ENCODE data around the gene COL26A1. TPM values are rescaled to one million over a fixed set of nuclear protein-coding genes. Genes with fewer than 3 reads are reported as not detected.
A peak's percentile ranks its signal among the peaks of the same experiment; 100 is the strongest.

The COL26A1 gene
- total RNA-seq, 1 donor from 2014 or later = 0.11 TPM

DNA sequence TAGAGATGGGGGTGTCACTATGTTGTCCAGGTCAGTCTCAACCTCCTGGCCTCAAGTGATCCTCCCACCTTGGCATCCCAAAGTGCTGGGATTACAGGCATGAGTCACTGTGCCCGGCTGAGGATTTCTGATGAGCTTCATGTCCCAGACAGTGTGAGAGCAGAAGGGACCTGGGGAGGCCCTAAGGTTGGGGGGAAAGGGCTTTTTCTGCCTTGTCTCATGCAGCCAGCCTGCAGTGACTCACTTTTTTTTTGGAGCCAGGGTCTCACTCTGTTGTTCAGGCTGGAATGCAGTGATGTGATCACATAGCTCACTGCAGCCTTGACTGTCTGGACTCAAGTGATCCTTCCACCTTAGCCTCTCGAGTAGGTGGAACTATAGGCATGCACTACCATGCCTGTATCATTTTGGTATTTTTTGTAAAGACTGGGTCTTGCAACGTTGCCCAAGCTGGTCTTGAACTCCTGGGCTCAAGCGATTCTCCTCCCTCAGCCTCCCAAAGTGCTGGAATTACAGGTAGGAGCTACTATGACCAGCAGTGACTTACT, 14.6 kb downstream of the COL26A1 start:
- no peak overlapping the region for H3K27ac Mint-ChIP-seq
- no peaks in the 10 kb centered on the region for H3K36me3 Mint-ChIP-seq (ENCODE audit: low read depth)
- intact Hi-C loops (cut with micrococcal nuclease) = no loop called here
- H3K4me1 Mint-ChIP-seq (ENCODE audit: low read depth) = no peaks in the 10 kb centered on the region
- DNase-seq (ENCODE audit: low spot score) = no peak
- H3K4me3 Mint-ChIP-seq (ENCODE audit: low read depth) = no peak overlapping the region
- H3K27me3 Mint-ChIP-seq (ENCODE audit: low read depth) = peaks cover 18% of the 10 kb centered on the region
- no peaks in the 10 kb centered on the region for H3K9me3 Mint-ChIP-seq

DNA sequence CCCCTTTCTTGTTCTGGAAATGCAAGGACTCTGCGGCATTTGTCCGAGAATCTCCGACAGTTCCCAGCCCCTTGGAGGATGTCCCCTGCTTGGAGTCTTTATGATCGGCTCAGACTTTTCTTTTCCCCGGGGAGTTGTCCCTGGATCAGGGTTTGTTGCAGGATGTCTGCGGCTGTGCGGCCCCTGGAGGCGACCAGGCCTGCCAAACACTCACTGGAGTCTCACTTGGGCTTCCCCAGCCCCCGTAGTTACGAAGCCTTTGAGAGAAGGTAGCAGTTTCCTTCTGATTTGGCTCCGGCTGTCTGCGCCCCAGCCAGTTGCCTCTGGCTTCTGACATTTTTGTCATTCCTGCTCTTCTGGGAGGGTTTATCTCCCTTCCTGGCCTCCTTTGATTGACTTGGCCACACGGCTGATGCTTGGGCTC, 16.1 kb downstream of the COL26A1 start:
- no peaks in the 10 kb centered on the region for H3K36me3 Mint-ChIP-seq (ENCODE audit: low read depth)
- intact Hi-C loops (cut with micrococcal nuclease) = no loop called here
- no peaks in the 10 kb centered on the region for H3K4me1 Mint-ChIP-seq (ENCODE audit: low read depth)
- peaks cover 11% of the 10 kb centered on the region for H3K27me3 Mint-ChIP-seq (ENCODE audit: low read depth)
- H3K4me3 Mint-ChIP-seq (ENCODE audit: low read depth) = no peak overlapping the region
- DNase-seq (ENCODE audit: low spot score) = no peak
- no peak overlapping the region for H3K27ac Mint-ChIP-seq
- H3K9me3 Mint-ChIP-seq = no peaks in the 10 kb centered on the region

DNA sequence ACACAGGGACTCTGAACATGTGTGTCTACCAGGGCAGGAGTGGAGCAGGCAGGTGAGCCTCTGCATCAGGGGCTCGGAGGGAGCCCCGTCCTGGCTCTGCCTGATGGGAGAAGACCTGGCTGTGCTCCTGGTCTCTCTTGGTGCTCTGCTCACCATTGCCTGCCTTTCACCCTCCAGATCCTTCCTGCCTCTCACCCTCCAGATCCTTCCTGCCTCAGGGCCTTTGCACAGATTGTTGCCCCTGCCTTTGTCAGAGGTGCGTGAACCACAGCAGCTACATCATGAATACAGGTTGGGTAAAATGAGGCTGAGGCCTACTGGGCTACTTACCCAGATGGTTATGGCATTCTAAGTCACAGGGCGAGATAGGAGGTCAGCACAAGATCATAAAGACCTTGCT, 16.6 kb downstream of the COL26A1 start:
- no peak overlapping the region for H3K27ac Mint-ChIP-seq
- H3K27me3 Mint-ChIP-seq (ENCODE audit: low read depth) = peaks cover 8% of the 10 kb centered on the region
- no peak overlapping the region for H3K4me3 Mint-ChIP-seq (ENCODE audit: low read depth)
- DNase-seq (ENCODE audit: low spot score) = no peak
- H3K36me3 Mint-ChIP-seq (ENCODE audit: low read depth) = no peaks in the 10 kb centered on the region
- H3K4me1 Mint-ChIP-seq (ENCODE audit: low read depth) = no peaks in the 10 kb centered on the region
- intact Hi-C loops (cut with micrococcal nuclease) = no loop called here
- H3K9me3 Mint-ChIP-seq = no peaks in the 10 kb centered on the region

DNA sequence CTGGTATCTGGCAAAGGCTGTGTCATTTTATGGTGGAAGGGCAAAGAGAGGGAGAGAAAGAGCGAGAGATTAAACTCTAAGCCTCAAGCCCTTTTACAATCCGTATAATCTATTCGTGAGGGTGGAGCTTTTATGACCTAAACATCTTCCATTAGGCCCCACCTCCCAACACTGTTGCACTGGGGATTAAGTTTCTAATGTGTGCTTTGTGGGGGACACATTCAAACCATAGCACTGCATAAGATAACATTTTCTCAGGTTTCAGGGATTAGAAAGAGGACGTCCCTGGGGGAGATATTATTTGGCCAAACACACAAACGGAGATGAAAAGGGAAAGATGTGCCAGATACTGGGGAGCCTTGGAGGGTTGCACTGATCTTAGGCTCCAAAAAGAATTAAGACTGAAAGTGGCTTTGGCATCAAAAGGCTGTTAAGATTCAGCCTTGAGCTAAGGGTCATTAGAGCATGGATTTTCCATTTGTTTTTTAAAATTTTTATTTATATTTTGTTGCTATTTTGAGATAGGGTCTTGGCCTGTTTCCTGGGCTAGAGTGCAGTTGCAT, 19.0 kb downstream of the COL26A1 start:
- no peak overlapping the region for H3K4me3 Mint-ChIP-seq (ENCODE audit: low read depth)
- intact Hi-C loops (cut with micrococcal nuclease) = no loop called here

DNA sequence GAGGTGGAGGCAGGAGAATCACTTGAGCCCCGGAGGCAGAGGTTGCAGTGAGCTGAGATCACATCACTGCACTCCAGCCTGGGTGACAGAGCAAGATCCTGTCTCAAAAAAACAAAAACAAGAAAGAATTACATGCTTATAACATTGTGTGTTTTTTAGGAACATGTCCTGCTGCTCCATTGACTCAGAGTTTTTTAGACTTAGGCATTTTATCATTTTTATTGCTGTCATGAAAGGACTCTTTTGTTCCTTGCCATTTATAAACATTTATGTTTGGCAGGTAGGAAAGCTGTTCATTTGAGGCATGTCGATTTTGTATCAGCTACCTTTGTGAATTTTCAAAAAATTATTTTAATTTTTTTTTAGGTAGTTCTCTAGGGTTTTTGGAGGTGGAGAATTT, 20.3 kb downstream of the COL26A1 start:
- H3K36me3 Mint-ChIP-seq (ENCODE audit: low read depth) = no peaks in the 10 kb centered on the region
- H3K9me3 Mint-ChIP-seq = no peaks in the 10 kb centered on the region
- H3K27me3 Mint-ChIP-seq (ENCODE audit: low read depth) = peaks cover 10% of the 10 kb centered on the region
- intact Hi-C loops (cut with micrococcal nuclease) = no loop called here
- no peak for DNase-seq (ENCODE audit: low spot score)
- H3K27ac Mint-ChIP-seq = no peak overlapping the region
- no peak overlapping the region for H3K4me3 Mint-ChIP-seq (ENCODE audit: low read depth)
- H3K4me1 Mint-ChIP-seq (ENCODE audit: low read depth) = peaks cover 2% of the 10 kb centered on the region

More for the DNA sequence above, 19.0 kb downstream of the COL26A1 start:
- H3K4me1 Mint-ChIP-seq (ENCODE audit: low read depth) = no peaks in the 10 kb centered on the region
- DNase-seq (ENCODE audit: low spot score) = no peak
- H3K27ac Mint-ChIP-seq = no peak overlapping the region
- no peaks in the 10 kb centered on the region for H3K36me3 Mint-ChIP-seq (ENCODE audit: low read depth)
- no peaks in the 10 kb centered on the region for H3K9me3 Mint-ChIP-seq
- H3K27me3 Mint-ChIP-seq (ENCODE audit: low read depth) = peaks cover 9% of the 10 kb centered on the region

DNA sequence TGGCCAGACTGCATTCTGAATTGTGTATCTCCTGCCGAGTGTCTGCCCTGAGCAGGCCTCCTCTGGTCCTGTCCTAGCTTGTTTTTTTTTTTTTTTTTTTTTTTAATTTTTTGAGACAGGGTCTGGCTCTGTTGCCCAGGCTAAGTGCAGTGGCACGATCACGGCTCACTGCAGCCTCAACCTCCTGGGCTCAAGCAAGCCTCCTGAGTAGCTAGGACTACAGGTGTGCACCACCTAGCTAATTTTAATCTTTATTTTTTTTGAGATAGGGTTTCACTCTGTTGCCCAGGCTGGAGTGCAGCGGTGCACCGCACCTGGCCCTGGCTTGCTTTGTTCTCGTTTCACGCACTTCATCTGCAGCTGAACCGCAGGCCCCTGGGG, 23.5 kb downstream of the COL26A1 start:
- H3K27me3 Mint-ChIP-seq (ENCODE audit: low read depth) = peaks cover 9% of the 10 kb centered on the region
- peaks cover 9% of the 10 kb centered on the region for H3K4me1 Mint-ChIP-seq (ENCODE audit: low read depth)
- no peaks in the 10 kb centered on the region for H3K9me3 Mint-ChIP-seq
- H3K27ac Mint-ChIP-seq = no peak overlapping the region
- no peak for DNase-seq (ENCODE audit: low spot score)
- H3K36me3 Mint-ChIP-seq (ENCODE audit: low read depth) = no peaks in the 10 kb centered on the region
- intact Hi-C loops (cut with micrococcal nuclease) = no loop called here
- no peak overlapping the region for H3K4me3 Mint-ChIP-seq (ENCODE audit: low read depth)

DNA sequence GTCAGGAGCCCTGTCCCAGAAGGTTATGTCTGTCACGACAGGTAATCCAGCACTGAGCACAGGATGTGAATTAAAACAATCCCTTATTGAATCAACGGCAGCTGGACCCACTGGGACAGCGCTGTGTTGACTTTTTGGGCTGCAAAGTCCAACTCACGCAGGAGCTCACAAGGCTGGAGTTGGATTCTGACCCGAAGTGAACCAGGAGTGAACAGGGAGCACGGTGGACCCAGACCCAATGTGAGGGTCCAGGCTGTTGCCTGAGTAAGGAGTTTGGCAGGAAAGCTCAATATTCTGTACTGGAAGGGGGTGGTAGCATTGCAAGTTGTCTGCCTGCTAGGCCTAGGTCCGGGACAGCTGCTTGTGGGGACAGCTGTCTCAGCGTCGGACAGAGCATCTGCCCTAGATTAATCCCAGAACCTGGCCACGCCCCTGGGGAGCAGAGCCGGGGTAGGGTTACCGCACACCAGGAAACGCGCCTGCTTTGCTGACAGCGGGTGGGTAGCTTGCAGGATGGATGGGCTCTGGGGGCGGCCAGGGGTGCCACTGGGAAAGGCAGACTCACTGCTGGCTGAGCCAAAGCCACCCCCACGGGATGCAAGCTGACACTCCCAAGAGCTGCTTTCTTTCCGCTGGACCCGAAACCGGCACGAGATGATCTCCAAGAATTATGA, 24.0 kb downstream of the COL26A1 start:
- no peak overlapping the region for H3K27ac Mint-ChIP-seq
- no peaks in the 10 kb centered on the region for H3K9me3 Mint-ChIP-seq
- no peak overlapping the region for H3K4me3 Mint-ChIP-seq (ENCODE audit: low read depth)
- intact Hi-C loops (cut with micrococcal nuclease) = no loop called here
- no peak for DNase-seq (ENCODE audit: low spot score)
- H3K4me1 Mint-ChIP-seq (ENCODE audit: low read depth) = peaks cover 11% of the 10 kb centered on the region
- H3K36me3 Mint-ChIP-seq (ENCODE audit: low read depth) = no peaks in the 10 kb centered on the region
- peaks cover 3% of the 10 kb centered on the region for H3K27me3 Mint-ChIP-seq (ENCODE audit: low read depth)

DNA sequence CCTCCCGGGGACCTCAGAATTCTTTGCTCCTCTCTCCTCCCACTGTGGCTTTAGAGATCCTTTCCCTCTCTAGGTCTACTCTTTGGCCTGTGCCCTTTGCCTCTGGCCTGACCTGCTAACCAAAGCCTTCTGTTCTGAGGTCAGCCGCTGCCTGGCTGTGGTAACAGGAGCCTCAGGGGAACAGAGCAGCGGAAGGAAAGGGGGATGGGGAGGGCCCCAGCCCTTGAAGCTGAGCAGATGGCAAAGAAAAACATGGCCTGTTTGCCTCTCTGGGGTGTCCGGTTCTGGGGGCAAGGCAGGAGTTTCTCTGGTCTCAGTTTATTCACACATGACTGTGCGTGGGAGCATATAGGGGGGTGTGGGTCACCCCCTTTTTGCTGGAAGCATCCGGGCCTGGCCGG, 28.2 kb downstream of the COL26A1 start:
- no peak overlapping the region for H3K4me3 Mint-ChIP-seq (ENCODE audit: low read depth)

DNA sequence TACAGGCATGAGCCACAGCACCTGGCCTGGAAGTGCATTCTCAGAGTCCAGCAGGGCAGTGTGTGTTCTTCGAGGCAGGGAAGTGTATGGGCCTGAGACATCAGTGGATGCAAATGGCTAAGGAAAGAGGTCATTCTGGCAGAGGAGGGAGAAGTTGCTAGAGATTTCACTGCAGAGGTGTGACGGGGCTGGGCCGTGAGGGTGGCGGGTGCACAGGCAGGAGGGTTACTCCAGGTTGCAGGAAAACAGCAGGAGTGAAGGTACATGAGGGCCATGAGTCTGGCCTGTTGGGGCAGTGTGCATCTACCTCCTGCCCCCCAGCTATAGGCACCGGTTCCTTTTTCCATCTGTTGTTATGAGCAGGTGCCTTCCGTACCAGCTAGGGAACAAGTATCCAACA, 29.3 kb downstream of the COL26A1 start:
- Mint-ChIP-seq H3K4me3 (ENCODE audit: low read depth) (no peak overlapping the region), H3K4me1 (ENCODE audit: low read depth) (peaks cover 11% of the 10 kb centered on the region), H3K27me3 (ENCODE audit: low read depth) (peaks cover 2% of the 10 kb centered on the region), H3K36me3 (ENCODE audit: low read depth) (no peaks in the 10 kb centered on the region), H3K27ac (no peak overlapping the region), H3K9me3 (no peaks in the 10 kb centered on the region)
- intact Hi-C loops (cut with micrococcal nuclease) = loop anchor here (1.0 kb wide), 1 partner anchor 27 kb away; no protein-coding TSS in a partner anchor
- DNase-seq (ENCODE audit: low spot score) = no peak

More for the DNA sequence above, 28.2 kb downstream of the COL26A1 start:
- Mint-ChIP-seq H3K9me3 (no peaks in the 10 kb centered on the region), H3K4me1 (ENCODE audit: low read depth) (peaks cover 13% of the 10 kb centered on the region), H3K36me3 (ENCODE audit: low read depth) (no peaks in the 10 kb centered on the region), H3K27ac (peak overlapping the region; percentile 68), H3K27me3 (ENCODE audit: low read depth) (peaks cover 3% of the 10 kb centered on the region)
- intact Hi-C loops (cut with micrococcal nuclease) = loop anchor here (1.0 kb wide), 1 partner anchor 26 kb away; no protein-coding TSS in a partner anchor
- peak; percentile 33 for DNase-seq (ENCODE audit: low spot score)

DNA sequence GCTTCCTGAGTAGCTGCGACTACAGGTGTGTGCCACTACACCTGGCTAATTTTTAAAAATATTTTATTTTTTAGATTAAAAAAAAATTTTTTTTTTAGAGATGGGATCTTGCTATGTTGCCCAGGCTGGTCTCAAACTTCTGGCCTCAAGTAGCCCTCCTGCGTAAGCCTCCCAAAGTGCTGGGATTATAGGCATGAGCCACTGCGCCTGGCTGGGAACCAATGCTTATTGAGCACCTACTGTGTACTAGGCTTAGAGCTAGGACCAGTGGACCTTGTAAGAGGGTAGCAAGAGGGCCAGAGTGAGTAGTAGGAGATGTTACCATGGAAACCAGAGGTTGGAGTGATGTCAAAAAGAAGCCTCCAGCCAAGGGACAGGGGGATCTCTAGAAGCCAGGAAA, 31.2 kb downstream of the COL26A1 start:
- intact Hi-C loops (cut with micrococcal nuclease) = no loop called here
- H3K27ac Mint-ChIP-seq = no peak overlapping the region
- H3K4me3 Mint-ChIP-seq (ENCODE audit: low read depth) = no peak overlapping the region
- no peaks in the 10 kb centered on the region for H3K36me3 Mint-ChIP-seq (ENCODE audit: low read depth)
- H3K27me3 Mint-ChIP-seq (ENCODE audit: low read depth) = peaks cover 2% of the 10 kb centered on the region
- no peaks in the 10 kb centered on the region for H3K9me3 Mint-ChIP-seq
- H3K4me1 Mint-ChIP-seq (ENCODE audit: low read depth) = peaks cover 11% of the 10 kb centered on the region
- DNase-seq (ENCODE audit: low spot score) = no peak

DNA sequence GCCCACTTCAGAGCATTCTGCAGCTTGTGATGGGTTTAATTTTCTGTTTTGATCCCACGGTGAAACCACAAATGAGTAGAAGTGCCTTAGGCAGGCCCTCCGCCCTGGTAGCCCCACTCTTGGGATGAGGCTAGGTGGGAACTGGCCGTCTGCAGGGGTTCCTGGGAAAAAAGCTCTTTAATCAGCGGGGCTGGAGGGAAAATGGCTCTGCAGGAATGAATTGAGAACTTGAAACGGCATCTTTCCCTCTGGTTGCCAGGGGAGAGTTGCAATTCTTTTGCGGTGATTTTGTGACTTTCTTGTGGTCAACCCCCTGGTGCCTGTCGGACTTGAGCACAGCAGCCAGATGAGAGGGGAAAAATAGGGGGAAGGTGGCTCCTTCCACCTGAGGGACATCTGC, 32.7 kb downstream of the COL26A1 start:
- Mint-ChIP-seq H3K27ac (no peak overlapping the region), H3K9me3 (no peaks in the 10 kb centered on the region), H3K4me3 (ENCODE audit: low read depth) (no peak overlapping the region), H3K4me1 (ENCODE audit: low read depth) (peaks cover 10% of the 10 kb centered on the region), H3K36me3 (ENCODE audit: low read depth) (no peaks in the 10 kb centered on the region), H3K27me3 (ENCODE audit: low read depth) (peaks cover 5% of the 10 kb centered on the region)
- no peak for DNase-seq (ENCODE audit: low spot score)
- intact Hi-C loops (cut with micrococcal nuclease) = no loop called here

DNA sequence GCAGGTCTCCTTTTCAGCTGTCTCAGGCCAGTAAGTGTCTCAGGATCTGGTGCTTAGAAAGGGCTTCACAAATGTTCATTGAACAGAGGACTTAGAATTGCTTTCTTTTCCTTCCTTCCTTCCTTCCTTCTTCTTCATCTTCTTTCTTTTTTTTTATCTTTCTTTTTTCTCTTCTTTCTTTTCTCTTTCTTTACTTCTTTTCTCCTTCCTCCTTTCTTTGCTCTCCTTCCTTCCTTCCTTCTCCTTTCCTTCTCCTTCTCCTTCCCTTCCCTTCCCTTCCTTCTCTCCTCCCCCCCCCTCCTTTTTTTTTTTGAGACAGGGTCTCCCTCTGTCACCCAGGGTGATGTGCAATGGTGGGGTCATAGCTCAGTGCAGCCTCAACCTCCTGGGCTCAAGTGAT, 34.6 kb downstream of the COL26A1 start:
- no peaks in the 10 kb centered on the region for H3K9me3 Mint-ChIP-seq
- H3K4me1 Mint-ChIP-seq (ENCODE audit: low read depth) = no peaks in the 10 kb centered on the region
- H3K36me3 Mint-ChIP-seq (ENCODE audit: low read depth) = no peaks in the 10 kb centered on the region
- peaks cover 10% of the 10 kb centered on the region for H3K27me3 Mint-ChIP-seq (ENCODE audit: low read depth)
- H3K4me3 Mint-ChIP-seq (ENCODE audit: low read depth) = no peak overlapping the region
- intact Hi-C loops (cut with micrococcal nuclease) = no loop called here
- H3K27ac Mint-ChIP-seq = no peak overlapping the region
- DNase-seq (ENCODE audit: low spot score) = no peak

DNA sequence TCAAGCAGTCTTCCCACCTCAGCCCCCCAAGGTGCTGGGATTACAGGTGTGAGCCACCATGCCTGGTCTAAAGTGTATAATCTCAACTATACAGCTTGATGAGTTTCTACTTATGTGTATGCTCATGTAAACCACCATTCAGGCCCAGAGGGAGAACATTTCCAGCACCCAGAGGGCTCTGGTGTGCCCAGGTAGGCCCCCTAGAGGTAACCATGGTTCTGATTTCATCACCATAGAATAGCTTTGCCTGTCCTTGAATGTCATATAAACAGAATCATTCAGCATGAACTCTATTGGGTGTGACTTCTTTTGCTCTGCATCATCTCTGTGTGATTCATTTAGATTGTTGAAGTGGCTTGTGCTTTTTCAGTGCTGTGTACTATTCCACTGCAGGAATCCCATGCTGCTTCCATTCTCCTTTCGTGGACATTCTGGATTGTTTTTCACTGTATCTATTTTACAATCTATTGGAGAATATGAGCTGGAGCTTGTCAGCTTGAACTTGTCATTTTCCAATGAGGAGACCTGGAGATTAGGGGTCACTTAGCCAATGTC, 35.2 kb downstream of the COL26A1 start:
- Mint-ChIP-seq H3K4me3 (ENCODE audit: low read depth) (no peak overlapping the region), H3K36me3 (ENCODE audit: low read depth) (no peaks in the 10 kb centered on the region), H3K27me3 (ENCODE audit: low read depth) (peaks cover 12% of the 10 kb centered on the region), H3K4me1 (ENCODE audit: low read depth) (no peaks in the 10 kb centered on the region), H3K27ac (no peak overlapping the region), H3K9me3 (no peaks in the 10 kb centered on the region)
- DNase-seq (ENCODE audit: low spot score) = no peak
- intact Hi-C loops (cut with micrococcal nuclease) = no loop called here
